Measurements from ENCODE around the gene ENOX2. TPM values are rescaled to one million over a fixed set of nuclear protein-coding genes. Genes with fewer than 3 reads are reported as not detected.

Gene ENOX2
- total RNA-seq, 1 experiment from 2014 or later: 21.4 TPM

DNA sequence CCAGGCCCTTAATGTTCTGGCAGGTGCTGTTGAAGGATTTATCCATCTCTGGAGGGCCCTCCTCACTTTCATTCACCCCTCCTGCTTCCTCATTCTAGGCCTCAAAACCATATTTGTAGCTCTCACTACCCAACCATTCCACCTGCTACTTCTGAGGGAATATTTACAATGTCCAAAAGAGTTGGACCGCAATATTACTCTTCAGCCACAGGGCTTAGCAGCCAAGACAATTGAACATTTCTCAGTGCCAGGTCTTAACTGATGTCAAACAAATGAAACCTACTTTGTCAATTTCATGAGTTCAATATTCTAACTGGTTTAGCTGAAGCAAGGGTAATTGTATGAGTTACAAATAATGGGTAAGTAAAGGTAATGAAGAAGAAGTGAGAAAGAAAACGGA, 113.2 kb downstream of the ENOX2 start:
- Histone ChIP-seq H4K20me1 (ENCODE audit: insufficient read depth) (peaks cover 2% of the 10 kb centered on the region; the same call in 1 of the 2 replicates), H3K36me3 (ENCODE audit: low read depth) (no peaks in the 10 kb centered on the region), H2AFZ (no peak overlapping the region), H3K79me2 (ENCODE audit: low read depth) (no peaks in the 10 kb centered on the region), H3K9me3 (ENCODE audit: insufficient read depth, low read depth) (no peaks in the 10 kb centered on the region), H3K4me1 (replicated peaks; ENCODE audit: insufficient read depth) (peaks cover 14% of the 10 kb centered on the region), H3K27me3 (ENCODE audit: insufficient read depth, low read depth) (no peaks in the 10 kb centered on the region), H3K9me2 (ENCODE audit: insufficient read depth) (no peaks in the 10 kb centered on the region), H3K4me2 (no peak overlapping the region), H3K27ac (no peak overlapping the region), H3K4me3 (no peak overlapping the region), H3F3A (ENCODE audit: insufficient read depth, low read depth) (peaks cover 6% of the 10 kb centered on the region; the same call in 1 of the 2 replicates)
- ChIA-PET POLR2A (ENCODE audit: unreplicated experiment) (no interaction called here), CTCF (no interaction called here)
- intact Hi-C loops (cut with micrococcal nuclease; ENCODE audit: unreplicated experiment): no loop called here
- BruUV-seq (replicated peaks): no TSS peak
- DNase-seq: no peak
- TF ChIP-seq, protein P1, sequence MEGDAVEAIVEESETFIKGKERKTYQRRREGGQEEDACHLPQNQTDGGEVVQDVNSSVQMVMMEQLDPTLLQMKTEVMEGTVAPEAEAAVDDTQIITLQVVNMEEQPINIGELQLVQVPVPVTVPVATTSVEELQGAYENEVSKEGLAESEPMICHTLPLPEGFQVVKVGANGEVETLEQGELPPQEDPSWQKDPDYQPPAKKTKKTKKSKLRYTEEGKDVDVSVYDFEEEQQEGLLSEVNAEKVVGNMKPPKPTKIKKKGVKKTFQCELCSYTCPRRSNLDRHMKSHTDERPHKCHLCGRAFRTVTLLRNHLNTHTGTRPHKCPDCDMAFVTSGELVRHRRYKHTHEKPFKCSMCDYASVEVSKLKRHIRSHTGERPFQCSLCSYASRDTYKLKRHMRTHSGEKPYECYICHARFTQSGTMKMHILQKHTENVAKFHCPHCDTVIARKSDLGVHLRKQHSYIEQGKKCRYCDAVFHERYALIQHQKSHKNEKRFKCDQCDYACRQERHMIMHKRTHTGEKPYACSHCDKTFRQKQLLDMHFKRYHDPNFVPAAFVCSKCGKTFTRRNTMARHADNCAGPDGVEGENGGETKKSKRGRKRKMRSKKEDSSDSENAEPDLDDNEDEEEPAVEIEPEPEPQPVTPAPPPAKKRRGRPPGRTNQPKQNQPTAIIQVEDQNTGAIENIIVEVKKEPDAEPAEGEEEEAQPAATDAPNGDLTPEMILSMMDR (conservative IDR thresholded peaks at IDR 0.05): no peak
- TF ChIP-seq EZH2 (IDR thresholded peaks at IDR 0.05; ENCODE audit: low read depth): no peak

DNA sequence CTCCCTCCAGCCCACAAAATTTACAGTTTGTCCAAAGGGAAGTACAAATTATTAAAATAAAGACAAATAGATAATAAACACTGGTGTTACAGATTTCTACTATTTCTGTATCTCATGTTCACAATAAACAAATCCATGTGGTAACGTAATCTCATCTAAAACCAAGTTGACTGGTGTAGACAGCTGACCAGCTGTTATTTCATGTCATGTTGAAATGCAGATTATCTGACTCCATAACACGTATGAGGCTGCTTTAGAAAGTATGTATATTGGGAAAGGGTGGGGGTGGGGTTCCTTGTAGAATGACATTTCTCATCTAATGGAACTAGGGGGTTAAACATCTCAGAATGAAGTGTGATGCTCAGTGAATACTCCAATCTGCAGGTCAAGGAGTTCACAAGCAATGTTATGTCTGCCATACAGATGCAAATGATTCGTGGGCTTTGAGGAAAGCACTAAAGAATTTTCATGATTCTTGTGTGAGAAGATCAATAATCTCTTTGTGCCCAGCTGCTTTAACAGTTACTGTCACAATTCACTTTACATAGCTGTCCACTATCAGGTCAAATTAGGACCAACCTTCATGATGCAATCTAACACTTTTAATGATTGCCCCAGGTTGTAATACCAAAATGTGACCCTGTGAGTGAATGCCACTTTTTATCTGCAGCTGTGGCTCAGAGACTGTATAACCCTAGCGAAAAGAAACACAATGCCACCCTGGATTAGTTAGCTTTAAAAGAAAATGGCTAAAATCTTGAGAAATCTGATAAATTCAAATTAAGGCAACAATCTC, 114.0 kb downstream of the ENOX2 start:
- Histone ChIP-seq H2AFZ (no peak overlapping the region), H4K20me1 (ENCODE audit: insufficient read depth) (no peaks in the 10 kb centered on the region), H3K27ac (no peak overlapping the region), H3F3A (ENCODE audit: insufficient read depth, low read depth) (no peaks in the 10 kb centered on the region), H3K27me3 (ENCODE audit: insufficient read depth, low read depth) (no peaks in the 10 kb centered on the region), H3K4me2 (no peak overlapping the region), H3K9me3 (ENCODE audit: insufficient read depth, low read depth) (no peaks in the 10 kb centered on the region), H3K36me3 (ENCODE audit: low read depth) (no peaks in the 10 kb centered on the region), H3K9me2 (ENCODE audit: insufficient read depth) (no peaks in the 10 kb centered on the region), H3K4me3 (no peak overlapping the region), H3K79me2 (ENCODE audit: low read depth) (no peaks in the 10 kb centered on the region), H3K4me1 (replicated peaks; ENCODE audit: insufficient read depth) (peaks cover 6% of the 10 kb centered on the region)
- POLR2A ChIA-PET (ENCODE audit: unreplicated experiment): no interaction called here
- CTCF ChIA-PET: no interaction called here
- no TSS peak for BruUV-seq (replicated peaks)
- DNase-seq: no peak
- intact Hi-C loops (cut with micrococcal nuclease; ENCODE audit: unreplicated experiment): no loop called here
- TF ChIP-seq, protein P1 (conservative IDR thresholded peaks at IDR 0.05): no peak
- no peak for TF ChIP-seq EZH2 (IDR thresholded peaks at IDR 0.05; ENCODE audit: low read depth)

DNA sequence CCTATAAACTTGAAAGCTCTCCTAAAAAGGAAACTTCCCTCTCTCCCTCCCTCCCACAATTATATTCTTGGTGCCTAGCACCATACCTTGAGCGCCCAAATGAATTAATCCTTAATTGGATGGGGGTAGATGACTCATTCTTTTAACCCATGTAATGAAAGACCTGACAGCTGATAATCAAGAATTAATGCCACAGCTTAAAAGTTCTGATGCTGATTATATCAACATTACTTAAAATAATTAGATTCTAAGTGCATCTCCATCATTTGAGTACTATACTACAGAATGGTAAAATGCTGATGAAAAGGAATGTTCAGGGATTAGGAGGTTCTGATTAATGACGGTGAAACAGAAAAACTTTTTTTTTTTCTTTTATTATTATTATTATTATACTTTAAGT, 117.0 kb downstream of the ENOX2 start:
- ChIA-PET POLR2A (ENCODE audit: unreplicated experiment) (no interaction called here), CTCF (no interaction called here)
- intact Hi-C loops (cut with micrococcal nuclease; ENCODE audit: unreplicated experiment): no loop called here
- Histone ChIP-seq H4K20me1 (ENCODE audit: insufficient read depth) (no peaks in the 10 kb centered on the region), H3K27me3 (ENCODE audit: insufficient read depth, low read depth) (no peaks in the 10 kb centered on the region), H3K9me2 (ENCODE audit: insufficient read depth) (no peaks in the 10 kb centered on the region), H3K4me1 (replicated peaks; ENCODE audit: insufficient read depth) (no peaks in the 10 kb centered on the region), H3K4me3 (no peak overlapping the region), H3K9me3 (ENCODE audit: insufficient read depth, low read depth) (no peaks in the 10 kb centered on the region), H3K36me3 (ENCODE audit: low read depth) (no peaks in the 10 kb centered on the region), H2AFZ (no peak overlapping the region), H3K4me2 (no peak overlapping the region), H3K27ac (no peak overlapping the region), H3F3A (ENCODE audit: insufficient read depth, low read depth) (no peaks in the 10 kb centered on the region), H3K79me2 (ENCODE audit: low read depth) (no peaks in the 10 kb centered on the region)
- no peak for DNase-seq
- BruUV-seq (replicated peaks): no TSS peak
- TF ChIP-seq, protein P1 (conservative IDR thresholded peaks at IDR 0.05): no peak
- no peak for TF ChIP-seq EZH2 (IDR thresholded peaks at IDR 0.05; ENCODE audit: low read depth)

Measured in PC-9 (cell line).